HepG2 (cell line): Measurements from ENCODE around the gene ATP8A2. TPM values are rescaled to one million over a fixed set of nuclear protein-coding genes. Genes with fewer than 3 reads are reported as not detected.

ENCODE experiments used
- ATAC-seq: fragments of 200-7000 bp; cut with Tn5 transposase; 3 replicates; pipeline ENCODE4 v1.9.1; 2020; ENCODE audit warnings: mild to moderate bottlenecking, moderate library complexity
- BruUV-seq: library from RNA; stranded (reverse); fragments of 400-500 nt; replicated peaks from 2 replicates; lab custom pipeline; 2021; lab: Mats Ljungman, UMichigan
- CTCF ChIA-PET: fragments of 300-600 bp; formaldehyde crosslinking; extraction: SDS; loops from one replicate; lab custom pipeline; 2021; ENCODE audit warnings: low total read pairs, inconsistent platforms, low intra/inter-chr PET ratio; lab: Yijun Ruan, JAX
- POLR2A ChIA-PET: fragments of 350-600 bp; sonication (Branson Sonifier 250); formaldehyde crosslinking; loops from one replicate; lab custom pipeline; 2020; ENCODE audit warnings: antibody characterized with exemption, inconsistent platforms; lab: Yijun Ruan, JAX
- DNase-seq: peaks from one replicate; pipeline ENCODE4 v3.0.0-alpha.2; 2015; ENCODE audit warnings: low spot score
- FAIRE-seq: peaks from 3 replicates; lab custom pipeline; 2011; peaks lifted over from hg19 to GRCh38; lab: Jason Lieb, UNC
- H2AFZ ChIP-seq: one replicate; pipeline ENCODE4 v1.6.1; 2011; ENCODE audit warnings: low read length, inconsistent platforms
- H3K27ac ChIP-seq: fragments of 300-600 bp; 3 replicates; pipeline ENCODE4 v1.8.0; 2011; ENCODE audit warnings: mixed run types, mild to moderate bottlenecking, mixed read lengths, low read length, inconsistent platforms; ENCODE audit not compliant: insufficient read depth; ENCODE audit errors: extremely low read length
- H3K27me3 ChIP-seq, 2 experiments: fragments of 200-600 bp in 1 of 2; 2 replicates in 1 of 2; 3 replicates in 1 of 2; pipeline versions ENCODE4 v1.6.0 to v1.8.0; 2011; ENCODE audit warnings: low read length in 2 of 2, mild to moderate bottlenecking in 2 of 2, moderate library complexity in 2 of 2, inconsistent platforms in 1 of 2; ENCODE audit not compliant: insufficient read depth in 2 of 2, control insufficient read depth in 1 of 2
- H3K36me3 ChIP-seq, 2 experiments: fragments of 200-600 bp in 1 of 2; replicated peaks in 1 of 2; 2 replicates in 1 of 2; 3 replicates in 1 of 2; pipeline versions ENCODE4 v1.5.1 to v1.8.0; 2011; ENCODE audit warnings: low read length in 2 of 2, inconsistent platforms in 1 of 2; ENCODE audit not compliant: insufficient read depth in 2 of 2, control insufficient read depth in 1 of 2
- H3K4me1 ChIP-seq: 2 replicates; pipeline ENCODE4 v1.5.1; 2012; ENCODE audit warnings: low read length, inconsistent platforms; ENCODE audit not compliant: insufficient read depth
- H3K4me2 ChIP-seq: 2 replicates; pipeline ENCODE4 v1.6.0; 2011; ENCODE audit warnings: low read depth, low read length, inconsistent platforms
- H3K4me3 ChIP-seq, 3 experiments: fragments of 200-600 bp in 1 of 3; sonication (generic), shearing (Covaris generic) in 1 of 3; replicated peaks in 1 of 3; 2 replicates each; pipeline ENCODE4 v1.5.1; 2011 to 2016; ENCODE audit warnings: low read length in 3 of 3, inconsistent platforms in 2 of 3, low read depth in 2 of 3, mild to moderate bottlenecking in 2 of 3, control low read depth in 1 of 3, mixed read lengths in 1 of 3; ENCODE audit not compliant: insufficient read depth in 1 of 3
- H3K79me2 ChIP-seq: one replicate; pipeline ENCODE4 v1.6.1; 2011; ENCODE audit warnings: low read length, inconsistent platforms; ENCODE audit not compliant: insufficient read depth
- H3K9ac ChIP-seq: 2 replicates; pipeline ENCODE4 v1.6.0; 2011; ENCODE audit warnings: mild to moderate bottlenecking, low read depth, low read length, inconsistent platforms; ENCODE audit not compliant: insufficient read depth
- H3K9me3 ChIP-seq: 2 replicates; pipeline ENCODE4 v1.5.1; 2012; ENCODE audit warnings: mild to moderate bottlenecking, low read length
- H4K20me1 ChIP-seq: 2 replicates; pipeline ENCODE4 v1.6.0; 2011; ENCODE audit warnings: inconsistent platforms, mild to moderate bottlenecking, low read length, moderate library complexity; ENCODE audit not compliant: insufficient read depth
- BCL6 ChIP-seq: IDR thresholded peaks from 2 replicates; pipeline ENCODE4 v1.6.1; 2016; ENCODE audit warnings: missing genetic modification reagents, missing compliant biosample characterization
- MTA1 ChIP-seq: sonication (generic); formaldehyde crosslinking; IDR thresholded peaks from 2 replicates; pipeline ENCODE4 v1.4.0; 2020; ENCODE audit warnings: missing genetic modification reagents, mild to moderate bottlenecking, borderline replicate concordance
- NFATC3 ChIP-seq: sonication (generic); formaldehyde crosslinking; IDR thresholded peaks from 2 replicates; pipeline ENCODE4 v1.5.1; 2020; ENCODE audit warnings: mild to moderate bottlenecking, missing genetic modification reagents
- XBP1 ChIP-seq: sonication (generic); formaldehyde crosslinking; IDR thresholded peaks from 2 replicates; pipeline ENCODE4 v1.5.0; 2020; ENCODE audit warnings: missing genetic modification reagents
- ZKSCAN8 ChIP-seq: IDR thresholded peaks from 2 replicates; pipeline ENCODE4 v1.6.1; 2016; ENCODE audit warnings: borderline replicate concordance, missing genetic modification reagents, missing compliant biosample characterization
- ZNF430 ChIP-seq: sonication (generic); formaldehyde crosslinking; IDR thresholded peaks from 2 replicates; pipeline ENCODE4 v1.9.0; 2021; ENCODE audit warnings: mild to moderate bottlenecking, missing genetic modification reagents
- WGBS: methylation state at CpG from one replicate; pipeline ENCODE4 v1.1.6; 2017; ENCODE audit warnings: low lambda C conversion rate; 5-methylcytosine and 5-hydroxymethylcytosine counted together
- in situ Hi-C: cut with HindIII; loops from 2 replicates; pipeline ENCODE4 v1.10.0; 2017; ENCODE audit warnings: low pct_unique_long_range_greater_than_20kb; ENCODE audit not compliant: extremely low pct_ligation_motif_present
- intact Hi-C: fragments of 100-400 bp; cut with micrococcal nuclease; formaldehyde crosslinking; loops from one replicate; pipeline ENCODE4 v1.10.0; 2022; ENCODE audit not compliant: unreplicated experiment
- polyA plus RNA-seq, 8 experiments: library from polyadenylated mRNA; depleted of rRNA in 3 of 8; stranded (reverse) in 7 of 8; unstranded in 1 of 8; fragments of >200 nt; fragmentation: Illumina TruSeq in 4 of 8; extraction: Trizol in 4 of 8; gene quantifications; 2 replicates each; pipeline versions ENCODE4 v1.2.1 to v1.2.3, GENCODE V29; 2011 to 2016; ENCODE audit warnings: low read depth in 4 of 8, missing spikeins in 1 of 8, mixed read lengths in 1 of 8; ENCODE audit not compliant: insufficient read depth in 1 of 8
- total RNA-seq, 5 experiments: library from RNA; depleted of rRNA; stranded (reverse); fragments of >200 nt; fragmentation: Illumina TruSeq; extraction: Trizol; gene quantifications; 2 replicates each; pipeline ENCODE4 v1.2.3, GENCODE V29; 2016; ENCODE audit warnings: low read depth in 1 of 5
- TF ChIP-seq, protein P1 (sequence below): sonication (generic); formaldehyde crosslinking; IDR thresholded peaks from 2 replicates; pipeline ENCODE4 v1.4.0; 2020; ENCODE audit warnings: missing genetic modification reagents, borderline replicate concordance
- TF ChIP-seq, protein P2 (sequence below): sonication (generic); formaldehyde crosslinking; IDR thresholded peaks from 2 replicates; pipeline ENCODE4 v1.8.1; 2023; ENCODE audit warnings: missing genetic modification reagents, mild to moderate bottlenecking, borderline replicate concordance

The ATP8A2 gene
- total and polyA plus RNA-seq, 2 of the 13 experiments (the other 11 are each of a cell fraction or from before 2014, with no cell fraction given) = 0.09 TPM; not detected in 1

DNA sequence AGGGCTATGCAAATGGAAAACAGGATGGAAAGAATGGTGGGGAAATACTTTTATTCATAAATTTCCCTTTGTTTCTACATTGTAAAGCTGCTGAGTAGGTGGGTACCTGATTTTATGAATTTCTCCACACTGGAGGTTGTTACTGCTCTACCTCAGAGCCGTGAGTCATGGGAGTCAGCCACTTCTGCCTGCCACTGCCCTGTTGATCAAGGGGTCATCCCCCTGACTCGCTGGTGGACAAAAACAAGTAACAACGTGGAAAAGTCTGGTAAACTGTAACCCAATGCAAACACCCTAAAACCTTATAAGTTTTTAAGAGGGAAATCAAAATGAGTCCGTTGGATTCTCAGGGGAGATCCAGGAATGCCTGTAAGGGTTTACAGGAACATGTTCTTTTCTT, 329.5 kb downstream of the ATP8A2 start (continued):
- TF ChIP-seq, protein P1, sequence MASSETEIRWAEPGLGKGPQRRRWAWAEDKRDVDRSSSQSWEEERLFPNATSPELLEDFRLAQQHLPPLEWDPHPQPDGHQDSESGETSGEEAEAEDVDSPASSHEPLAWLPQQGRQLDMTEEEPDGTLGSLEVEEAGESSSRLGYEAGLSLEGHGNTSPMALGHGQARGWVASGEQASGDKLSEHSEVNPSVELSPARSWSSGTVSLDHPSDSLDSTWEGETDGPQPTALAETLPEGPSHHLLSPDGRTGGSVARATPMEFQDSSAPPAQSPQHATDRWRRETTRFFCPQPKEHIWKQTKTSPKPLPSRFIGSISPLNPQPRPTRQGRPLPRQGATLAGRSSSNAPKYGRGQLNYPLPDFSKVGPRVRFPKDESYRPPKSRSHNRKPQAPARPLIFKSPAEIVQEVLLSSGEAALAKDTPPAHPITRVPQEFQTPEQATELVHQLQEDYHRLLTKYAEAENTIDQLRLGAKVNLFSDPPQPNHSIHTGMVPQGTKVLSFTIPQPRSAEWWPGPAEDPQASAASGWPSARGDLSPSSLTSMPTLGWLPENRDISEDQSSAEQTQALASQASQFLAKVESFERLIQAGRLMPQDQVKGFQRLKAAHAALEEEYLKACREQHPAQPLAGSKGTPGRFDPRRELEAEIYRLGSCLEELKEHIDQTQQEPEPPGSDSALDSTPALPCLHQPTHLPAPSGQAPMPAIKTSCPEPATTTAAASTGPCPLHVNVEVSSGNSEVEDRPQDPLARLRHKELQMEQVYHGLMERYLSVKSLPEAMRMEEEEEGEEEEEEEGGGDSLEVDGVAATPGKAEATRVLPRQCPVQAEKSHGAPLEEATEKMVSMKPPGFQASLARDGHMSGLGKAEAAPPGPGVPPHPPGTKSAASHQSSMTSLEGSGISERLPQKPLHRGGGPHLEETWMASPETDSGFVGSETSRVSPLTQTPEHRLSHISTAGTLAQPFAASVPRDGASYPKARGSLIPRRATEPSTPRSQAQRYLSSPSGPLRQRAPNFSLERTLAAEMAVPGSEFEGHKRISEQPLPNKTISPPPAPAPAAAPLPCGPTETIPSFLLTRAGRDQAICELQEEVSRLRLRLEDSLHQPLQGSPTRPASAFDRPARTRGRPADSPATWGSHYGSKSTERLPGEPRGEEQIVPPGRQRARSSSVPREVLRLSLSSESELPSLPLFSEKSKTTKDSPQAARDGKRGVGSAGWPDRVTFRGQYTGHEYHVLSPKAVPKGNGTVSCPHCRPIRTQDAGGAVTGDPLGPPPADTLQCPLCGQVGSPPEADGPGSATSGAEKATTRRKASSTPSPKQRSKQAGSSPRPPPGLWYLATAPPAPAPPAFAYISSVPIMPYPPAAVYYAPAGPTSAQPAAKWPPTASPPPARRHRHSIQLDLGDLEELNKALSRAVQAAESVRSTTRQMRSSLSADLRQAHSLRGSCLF = no peak
- TF ChIP-seq NFATC3 (CRISPR knock-in tag) = no peak
- no peak for TF ChIP-seq ZKSCAN8 (CRISPR knock-in tag)
- TF ChIP-seq, protein P2, sequence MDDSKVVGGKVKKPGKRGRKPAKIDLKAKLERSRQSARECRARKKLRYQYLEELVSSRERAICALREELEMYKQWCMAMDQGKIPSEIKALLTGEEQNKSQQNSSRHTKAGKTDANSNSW (CRISPR knock-in tag) = no peak
- no peak for TF ChIP-seq XBP1 (CRISPR knock-in tag)
- TF ChIP-seq, all 625 proteins: peak for 0

DNA sequence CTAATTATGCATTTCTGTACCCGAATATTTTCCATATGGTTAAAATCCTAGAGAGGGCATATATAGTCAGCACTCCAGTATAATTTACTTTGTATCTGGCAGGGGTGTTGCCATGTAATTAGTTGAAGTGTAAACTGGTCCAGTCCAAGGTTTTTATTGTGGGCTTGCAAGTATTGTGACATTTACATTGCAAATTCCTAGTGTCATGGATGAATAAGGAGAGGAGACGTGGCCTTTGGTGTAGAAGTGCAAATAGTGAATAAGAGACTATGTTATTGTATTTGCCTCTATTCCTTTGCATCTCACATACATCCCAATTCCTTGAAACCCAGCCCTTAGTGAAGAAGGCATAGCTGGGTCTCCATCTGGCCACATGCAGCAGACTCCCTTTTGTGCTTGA, 330.6 kb downstream of the ATP8A2 start:
- in situ Hi-C loops = no loop called here
- DNase-seq (no peak), FAIRE-seq (no peak), ATAC-seq (no peak)
- H3K4me1 ChIP-seq = no peaks in the 10 kb centered on the region
- no peaks in the 10 kb centered on the region for H3K9me3 ChIP-seq
- no TSS peak for BruUV-seq
- CTCF ChIA-PET = no interaction called here
- H2AFZ ChIP-seq = no peak overlapping the region
- POLR2A ChIA-PET = no interaction called here
- H3K4me2 ChIP-seq = no peak overlapping the region
- intact Hi-C loops = no loop called here
- no peaks in the 10 kb centered on the region for H3K36me3 ChIP-seq
- H3K27ac ChIP-seq = no peak overlapping the region
- no peak overlapping the region for H3K4me3 ChIP-seq
- no peaks in the 10 kb centered on the region for H3K79me2 ChIP-seq
- no peak overlapping the region for H3K9ac ChIP-seq
- no peaks in the 10 kb centered on the region for H4K20me1 ChIP-seq
- WGBS = 0% methylated on average over 2 of the region's 2 CpGs
- no peaks in the 10 kb centered on the region; a peak in 1 of 5 replicates for H3K27me3 ChIP-seq
- TF ChIP-seq BCL6 (CRISPR knock-in tag) (no peak), MTA1 (CRISPR knock-in tag) (no peak), ZNF430 (CRISPR knock-in tag) (no peak)
